Jurkat, Clone E6-1 (cell line): Measurements from ENCODE around the gene ARL10.

Source experiments
- DNase-seq: peaks from one replicate; pipeline ENCODE4 v3.0.0-alpha.2; 2011; ENCODE audit warnings: low read depth, low spot score
- H3K4me3 ChIP-seq: 2 replicates; pipeline ENCODE4 v1.5.1; 2011; ENCODE audit warnings: mild to moderate bottlenecking, low read length, control low read depth, moderate library complexity

Gene ARL10

DNA sequence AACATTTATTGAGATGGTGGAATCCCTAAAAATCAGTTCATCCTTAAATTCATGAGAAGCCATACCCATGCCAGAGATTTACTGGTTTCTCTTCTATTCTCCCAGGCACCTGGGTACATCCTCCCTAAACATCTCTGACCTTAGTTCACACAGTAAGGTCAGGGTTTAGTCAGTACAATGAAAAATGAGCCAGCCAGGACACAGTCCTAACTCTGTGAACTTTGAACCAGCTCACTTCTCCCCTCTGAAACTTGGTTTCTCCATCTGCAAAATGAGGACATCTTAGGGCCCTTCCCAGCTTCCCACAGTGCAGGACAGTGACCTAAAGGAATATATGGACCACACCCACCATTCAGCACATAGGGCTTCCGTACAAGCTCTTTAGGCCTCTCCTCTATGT, 21.2 kb downstream of the ARL10 start:
- no peak for DNase-seq
- H3K4me3 ChIP-seq = no peak overlapping the region

DNA sequence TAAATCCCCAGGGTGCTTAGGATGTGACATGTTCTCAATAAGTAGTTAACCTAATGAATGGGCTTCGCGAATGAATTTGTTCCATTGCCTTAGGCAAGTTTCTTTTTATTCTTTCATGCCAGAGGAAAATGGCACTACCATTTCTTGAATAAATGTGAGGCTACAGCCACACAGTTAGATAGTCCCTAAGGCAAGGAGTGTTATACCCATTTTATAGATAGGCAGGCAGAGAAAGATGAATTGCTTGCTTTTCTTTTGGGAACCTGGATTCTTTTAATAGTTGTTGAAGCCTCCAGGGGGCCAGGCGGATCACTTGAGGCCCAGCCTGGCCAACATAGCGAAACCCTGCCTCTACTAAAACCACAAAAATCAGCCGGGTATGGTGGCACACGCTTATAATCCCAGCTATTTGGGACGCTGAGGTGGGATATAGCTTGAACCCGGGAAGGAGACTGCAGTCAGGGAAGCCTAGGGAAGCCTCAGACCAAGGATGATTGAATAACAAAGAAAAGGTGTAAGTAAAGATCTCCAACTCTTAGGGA, 22.2 kb downstream of the ARL10 start:
- peak overlapping the region; percentile 82 for H3K4me3 ChIP-seq
- DNase-seq = peak; percentile 9

DNA sequence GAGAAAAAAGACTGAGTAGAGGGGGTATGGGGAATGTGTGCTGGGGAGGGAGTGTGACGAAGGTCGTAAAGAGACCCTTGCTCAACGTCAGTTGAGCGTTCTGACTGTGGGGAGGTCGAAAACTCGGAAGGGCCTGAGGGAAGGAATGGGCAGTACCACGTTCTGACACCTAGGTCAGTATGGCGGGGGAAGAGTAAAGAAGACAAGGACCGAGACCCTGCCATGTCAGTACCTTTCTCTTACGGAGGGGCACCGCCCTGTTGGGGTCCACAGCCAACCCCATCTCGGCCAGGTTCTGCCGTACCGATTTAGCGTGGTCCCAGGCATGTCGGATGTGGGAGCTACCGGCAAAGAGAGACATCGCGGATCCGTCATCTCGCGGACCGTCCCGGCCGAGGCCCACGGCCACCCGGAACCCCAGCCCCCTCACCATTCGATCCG, 22.7 kb downstream of the ARL10 start:
- peak; percentile 6 for DNase-seq
- H3K4me3 ChIP-seq = peak overlapping the region; percentile 82

DNA sequence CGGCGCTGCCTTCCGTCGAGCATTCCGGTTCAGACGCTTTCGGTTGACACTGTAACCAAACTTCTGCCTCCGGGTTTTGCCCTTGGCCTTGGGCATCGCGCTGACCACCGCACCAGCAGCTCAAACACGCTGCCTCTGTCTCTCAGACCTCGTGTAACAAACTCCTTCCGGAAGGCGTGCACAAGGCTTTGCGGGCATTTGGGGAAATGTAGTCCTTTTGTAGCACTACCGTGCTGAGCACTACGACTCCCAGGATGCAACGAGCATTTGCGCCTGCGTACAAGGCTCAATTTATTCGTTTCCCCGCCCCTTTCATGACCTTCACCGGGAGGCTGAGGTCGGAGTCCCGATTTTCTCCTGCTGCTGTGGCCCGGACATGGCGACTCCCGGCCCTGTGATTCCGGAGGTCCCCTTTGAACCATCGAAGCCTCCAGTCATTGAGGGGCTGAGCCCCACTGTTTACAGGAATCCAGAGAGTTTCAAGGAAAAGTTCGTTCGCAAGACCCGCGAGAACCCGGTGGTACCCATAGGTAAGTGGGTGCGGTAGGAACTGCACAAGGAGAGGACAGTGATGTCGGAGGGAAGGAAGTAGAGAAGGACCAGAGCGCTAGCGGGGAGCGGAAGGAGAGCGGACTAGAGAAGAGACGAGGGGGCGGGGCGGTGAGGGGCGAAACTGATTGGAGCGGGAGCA, 23.3 kb downstream of the ARL10 start, which contains the start of the genes HIGD2A and NOP16:
TSS of gene HIGD2A (plus strand) at position 308 of the 691 bp plus-strand sequence. CDS start at position 377, 69 bp downstream.
TSS of gene NOP16 (minus strand) at position 155 of the 691 bp plus-strand sequence. CDS start at position 96, 59 bp downstream.
- peak within 1 kb of the TSS; percentile 82 for H3K4me3 ChIP-seq

DNA sequence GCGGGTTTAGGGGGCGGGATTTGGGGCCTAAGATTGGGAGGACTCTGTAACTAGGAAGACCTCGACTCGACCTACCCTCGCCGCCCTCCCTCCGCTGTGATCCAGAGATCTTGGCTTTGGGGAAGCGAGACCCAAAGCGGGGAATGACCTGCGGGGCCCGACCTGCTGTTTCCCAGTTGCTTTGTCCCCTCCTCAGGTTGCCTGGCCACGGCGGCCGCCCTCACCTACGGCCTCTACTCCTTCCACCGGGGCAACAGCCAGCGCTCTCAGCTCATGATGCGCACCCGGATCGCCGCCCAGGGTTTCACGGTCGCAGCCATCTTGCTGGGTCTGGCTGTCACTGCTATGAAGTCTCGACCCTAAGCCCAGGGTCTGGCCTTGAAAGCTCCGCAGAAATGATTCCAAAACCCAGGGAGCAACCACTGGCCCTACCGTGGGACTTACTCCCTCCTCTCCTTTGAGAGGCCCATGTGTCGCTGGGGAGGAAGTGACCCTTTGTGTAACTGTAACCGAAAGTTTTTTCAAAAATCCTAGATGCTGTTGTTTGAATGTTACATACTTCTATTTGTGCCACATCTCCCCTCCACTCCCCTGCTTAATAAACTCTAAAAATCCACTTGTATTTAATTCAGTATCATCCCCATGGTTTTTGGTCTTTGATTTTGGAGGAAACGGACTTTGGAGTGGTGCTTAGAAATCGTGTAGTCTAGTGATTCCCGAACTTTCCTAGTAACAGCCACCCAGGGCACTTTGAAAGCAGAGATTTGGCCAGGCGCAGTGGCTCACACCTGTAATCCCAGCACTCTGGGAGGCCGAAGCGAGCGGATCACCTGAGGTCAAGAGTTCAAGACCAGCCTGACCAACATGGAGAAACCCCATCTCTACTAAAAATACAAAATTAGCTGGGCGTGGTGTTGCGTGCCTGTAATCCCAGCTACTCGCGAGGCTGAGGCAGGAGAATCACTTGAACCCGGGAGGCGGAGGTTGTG, 24.1 kb downstream of the ARL10 start:
- DNase-seq = no peak
- H3K4me3 ChIP-seq = peak overlapping the region; percentile 82

More for the DNA sequence above, 23.3 kb downstream of the ARL10 start, which contains the start of the genes HIGD2A and NOP16:
- DNase-seq = peak; percentile 98

GRCh38 chr5:176391479-176391878, 26.2 kb downstream of the ARL10 start:
- no peak overlapping the region for H3K4me3 ChIP-seq
- no peak for DNase-seq

- DNase-seq = no peak
- no peak overlapping the region for H3K4me3 ChIP-seq
Observed at GRCh38 chr5:176391999-176392398, 26.7 kb downstream of the ARL10 start.

- DNase-seq = no peak
- H3K4me3 ChIP-seq = no peak overlapping the region
Observed at GRCh38 chr5:176392526-176392925, 27.2 kb downstream of the ARL10 start.

- no peak for DNase-seq
- no peak overlapping the region for H3K4me3 ChIP-seq
Observed at GRCh38 chr5:176394096-176394495, 28.8 kb downstream of the ARL10 start.

DNA sequence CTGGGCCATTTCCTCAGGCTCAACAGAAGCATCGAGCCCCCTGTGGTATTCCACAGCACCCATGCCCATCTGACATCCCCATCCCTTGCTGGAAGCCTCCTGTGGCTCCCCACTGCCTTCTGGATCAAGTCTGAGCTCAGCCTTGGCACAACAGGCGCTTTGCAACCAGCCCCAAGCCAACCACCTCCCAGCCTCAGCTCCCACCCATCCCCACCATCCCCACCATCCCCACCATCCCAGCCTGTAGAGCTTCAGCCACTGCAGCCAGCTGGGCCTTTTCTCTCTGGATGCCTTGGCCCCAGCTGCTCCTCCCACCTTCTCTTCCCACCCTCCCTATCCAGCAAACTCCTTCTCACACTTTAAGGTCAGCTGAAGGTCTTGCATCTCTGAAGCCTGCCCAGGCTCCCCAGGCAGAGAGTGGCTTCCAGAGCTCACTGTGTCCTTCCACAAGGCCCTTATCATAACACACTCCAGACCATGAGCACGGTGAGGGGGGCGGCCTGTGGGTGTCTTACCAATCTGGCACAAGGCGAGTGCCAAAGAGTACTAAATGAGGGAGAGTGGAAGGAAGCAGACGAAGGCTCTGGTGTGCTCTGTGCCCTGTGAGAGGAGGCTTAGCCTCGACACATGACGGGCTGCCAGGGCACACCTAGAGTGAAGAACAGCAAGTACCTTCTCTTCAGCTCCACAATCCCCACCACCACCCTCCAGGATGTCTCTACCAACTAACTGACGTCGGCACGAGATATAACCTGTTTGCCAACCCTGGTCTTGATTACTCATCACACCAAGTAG, 29.8 kb downstream of the ARL10 start:
- H3K4me3 ChIP-seq = no peak overlapping the region
- no peak for DNase-seq

- no peak for DNase-seq
- no peak overlapping the region for H3K4me3 ChIP-seq
Observed at GRCh38 chr5:176396330-176396729, 31.0 kb downstream of the ARL10 start.

- DNase-seq = no peak
- H3K4me3 ChIP-seq = no peak overlapping the region
Observed at GRCh38 chr5:176397736-176398420, 32.6 kb downstream of the ARL10 start.

DNA sequence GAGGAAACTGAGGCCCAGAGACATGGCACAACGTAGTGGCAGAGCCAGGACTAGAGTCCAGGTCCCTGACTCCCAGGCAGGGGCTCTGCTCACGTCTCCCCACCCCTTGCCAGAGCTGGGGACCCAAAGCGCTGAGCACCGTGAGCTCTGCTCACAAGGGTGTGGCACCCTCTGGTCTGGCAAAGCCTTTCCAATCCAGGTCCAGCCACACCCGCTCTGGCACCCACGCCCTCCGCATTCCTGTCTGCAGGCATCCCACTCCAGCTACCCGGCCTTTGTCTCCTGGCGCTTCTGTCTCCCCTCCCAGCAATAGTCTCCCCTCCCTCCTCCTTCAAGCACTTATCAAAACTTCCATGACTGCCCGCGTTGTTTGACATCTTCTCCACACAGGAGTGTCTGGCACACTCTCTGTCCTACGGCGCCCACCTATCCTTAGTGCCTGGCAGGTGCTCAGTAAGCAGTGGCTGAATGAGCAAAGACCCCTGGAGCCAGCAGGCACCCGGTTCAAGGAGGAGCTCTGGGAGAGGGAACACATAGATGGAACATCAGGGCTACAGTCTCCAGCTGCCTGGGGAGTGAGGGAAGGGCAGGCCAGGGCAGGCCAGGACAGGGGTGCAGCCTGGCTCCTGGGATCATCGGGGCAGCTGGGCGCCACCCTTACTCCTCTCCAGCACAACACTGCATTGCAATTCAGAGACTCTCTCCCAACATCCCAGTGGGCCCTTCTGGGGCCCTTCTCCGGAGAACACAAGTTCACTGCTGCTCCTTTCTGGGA, 35.3 kb downstream of the ARL10 start:
- H3K4me3 ChIP-seq = no peak overlapping the region
- DNase-seq = no peak

DNA sequence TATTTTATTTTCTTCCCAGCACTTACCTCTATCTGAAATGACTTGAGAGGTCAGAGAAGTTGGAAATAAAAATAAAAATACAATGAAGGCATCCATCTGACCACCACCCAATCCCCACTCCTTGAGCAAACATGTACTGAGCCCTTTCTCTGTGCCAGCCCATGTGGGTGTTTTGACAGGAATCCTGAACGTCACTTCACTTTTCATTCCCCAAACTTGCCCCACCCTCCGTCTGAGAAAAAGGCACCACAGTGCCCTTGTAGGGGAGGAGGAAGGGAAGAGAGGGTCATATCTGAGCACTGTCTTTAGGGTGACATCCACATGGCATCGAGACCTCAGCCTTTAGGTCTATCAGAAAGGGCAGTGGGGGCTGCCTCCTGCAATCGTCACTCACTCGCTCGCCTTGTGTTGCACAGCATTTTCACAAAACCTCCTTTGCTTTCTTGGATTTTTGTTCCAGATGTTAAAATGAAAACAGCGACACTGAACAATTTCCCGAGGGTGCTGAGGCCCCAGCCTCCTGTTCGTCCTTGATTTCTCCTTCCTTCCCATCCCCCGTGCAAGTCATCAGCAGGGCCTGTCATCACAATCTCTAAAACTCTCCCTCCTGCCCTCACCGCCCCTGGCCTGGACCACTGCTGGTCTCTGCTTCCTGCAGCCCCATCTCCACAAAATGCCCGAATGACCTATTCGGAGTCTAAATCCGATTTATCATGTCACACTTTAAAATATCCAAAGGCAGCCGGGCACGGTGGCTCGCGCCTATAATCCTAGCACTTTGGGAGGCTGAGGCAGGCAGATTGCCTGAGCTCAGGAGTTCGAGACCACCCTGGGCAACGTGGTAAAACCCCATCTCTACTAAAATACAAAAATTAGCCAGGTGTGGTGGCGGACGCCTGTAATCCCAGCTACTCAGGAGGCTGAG, 36.3 kb downstream of the ARL10 start:
- DNase-seq = no peak
- no peak overlapping the region for H3K4me3 ChIP-seq

DNA sequence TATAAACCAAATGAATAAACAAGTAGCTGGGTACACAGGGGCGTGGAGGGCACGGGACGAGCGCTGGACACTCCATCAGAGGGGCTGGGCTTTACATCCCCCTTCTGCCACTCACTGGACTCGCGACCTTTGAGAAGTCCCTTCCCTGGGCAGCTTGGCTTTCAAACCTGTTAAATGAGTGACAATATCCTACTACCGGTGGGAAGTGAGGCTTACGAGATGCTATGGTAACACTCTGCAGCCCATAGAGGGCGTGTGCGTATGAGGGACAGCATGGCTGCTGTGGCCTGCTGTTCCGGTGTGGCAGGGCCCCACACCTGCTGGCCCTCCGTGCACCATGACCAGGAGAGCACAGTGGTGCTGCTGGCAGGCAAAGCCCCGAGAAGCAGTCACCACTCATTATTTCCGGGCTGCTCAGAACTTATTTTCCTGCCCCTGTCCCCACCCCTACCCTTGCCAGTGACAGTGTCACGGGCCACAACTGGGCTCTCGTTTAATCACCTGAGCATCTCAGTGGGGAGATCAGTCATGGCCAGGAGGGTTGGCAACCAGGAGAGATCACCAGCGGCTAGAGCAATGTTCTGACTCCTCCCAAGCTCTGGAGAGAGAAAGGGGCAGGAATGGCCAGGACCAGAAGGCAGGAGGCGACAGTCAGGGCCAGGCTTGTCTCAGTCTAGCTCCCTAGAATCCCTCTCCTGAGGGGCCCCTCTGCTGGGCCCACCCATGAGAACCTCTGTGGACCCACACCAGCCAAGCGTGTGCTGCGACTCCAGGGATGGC, 40.6 kb downstream of the ARL10 start:
- no peak for DNase-seq
- H3K4me3 ChIP-seq = no peak overlapping the region
